Measurements from ENCODE around the gene ULK2.

ULK2 gene

GRCh38 chr17:19752216-19753050, 115.3 kb downstream of the ULK2 start:
- no peaks in the 10 kb centered on the region for H3F3A ChIP-seq (ENCODE audit: insufficient read depth)

GRCh38 chr17:19750835-19751234, 116.9 kb downstream of the ULK2 start:
- Histone ChIP-seq H3K27ac (ENCODE audit: low read depth, low read length) (no peak overlapping the region), H4K20me1 (ENCODE audit: low read depth, low read length) (no peaks in the 10 kb centered on the region), H3F3A (ENCODE audit: insufficient read depth) (no peaks in the 10 kb centered on the region), H2AFZ (ENCODE audit: low read depth, low read length, severe bottlenecking) (no peak overlapping the region), H3K27me3 (ENCODE audit: low read length) (no peaks in the 10 kb centered on the region), H3K4me2 (ENCODE audit: low read depth, low read length, poor library complexity, severe bottlenecking) (no peak overlapping the region), H3K9me2 (replicated peaks; ENCODE audit: insufficient read depth, low read length) (no peaks in the 10 kb centered on the region), H3K9me3 (ENCODE audit: insufficient read depth, low read length) (no peaks in the 10 kb centered on the region), H3K79me2 (ENCODE audit: insufficient read depth, low read length) (no peaks in the 10 kb centered on the region), H3K9ac (ENCODE audit: low read length) (no peak overlapping the region), H3K36me3 (ENCODE audit: low read length) (no peaks in the 10 kb centered on the region), H3K4me3 (ENCODE audit: insufficient read depth, low read length, poor library complexity, severe bottlenecking) (no peak overlapping the region)
- no peak for TF ChIP-seq CTCF (IDR thresholded peaks at IDR 0.05; ENCODE audit: insufficient read depth, low read length, poor library complexity, severe bottlenecking)
- TF ChIP-seq EZH2phosphoT487 (conservative IDR thresholded peaks at IDR 0.05; ENCODE audit: low read length) = no peak

More at GRCh38 chr17:19752216-19753050, 115.3 kb downstream of the ULK2 start:
- Histone ChIP-seq H4K20me1 (ENCODE audit: low read depth, low read length) (no peaks in the 10 kb centered on the region), H3K9ac (ENCODE audit: low read length) (no peak overlapping the region), H3K79me2 (ENCODE audit: insufficient read depth, low read length) (no peaks in the 10 kb centered on the region), H3K27me3 (ENCODE audit: low read length) (no peaks in the 10 kb centered on the region), H3K9me2 (replicated peaks; ENCODE audit: insufficient read depth, low read length) (no peaks in the 10 kb centered on the region), H3K4me2 (ENCODE audit: low read depth, low read length, poor library complexity, severe bottlenecking) (no peak overlapping the region), H3K4me3 (ENCODE audit: insufficient read depth, low read length, poor library complexity, severe bottlenecking) (no peak overlapping the region), H2AFZ (ENCODE audit: low read depth, low read length, severe bottlenecking) (no peak overlapping the region), H3K36me3 (ENCODE audit: low read length) (no peaks in the 10 kb centered on the region), H3K9me3 (ENCODE audit: insufficient read depth, low read length) (no peaks in the 10 kb centered on the region), H3K27ac (ENCODE audit: low read depth, low read length) (no peak overlapping the region)
- no peak for TF ChIP-seq EZH2phosphoT487 (conservative IDR thresholded peaks at IDR 0.05; ENCODE audit: low read length)
- TF ChIP-seq CTCF (IDR thresholded peaks at IDR 0.05; ENCODE audit: insufficient read depth, low read length, poor library complexity, severe bottlenecking) = no peak

- Histone ChIP-seq H3K9me3 (ENCODE audit: insufficient read depth, low read length) (no peaks in the 10 kb centered on the region), H3K4me2 (ENCODE audit: low read depth, low read length, poor library complexity, severe bottlenecking) (no peak overlapping the region), H2AFZ (ENCODE audit: low read depth, low read length, severe bottlenecking) (no peak overlapping the region), H3F3A (ENCODE audit: insufficient read depth) (no peaks in the 10 kb centered on the region), H3K27me3 (ENCODE audit: low read length) (no peaks in the 10 kb centered on the region), H3K9ac (ENCODE audit: low read length) (no peak overlapping the region), H3K27ac (ENCODE audit: low read depth, low read length) (no peak overlapping the region), H3K4me3 (ENCODE audit: insufficient read depth, low read length, poor library complexity, severe bottlenecking) (no peak overlapping the region), H3K79me2 (ENCODE audit: insufficient read depth, low read length) (no peaks in the 10 kb centered on the region), H4K20me1 (ENCODE audit: low read depth, low read length) (no peaks in the 10 kb centered on the region), H3K36me3 (ENCODE audit: low read length) (no peaks in the 10 kb centered on the region), H3K9me2 (replicated peaks; ENCODE audit: insufficient read depth, low read length) (no peaks in the 10 kb centered on the region)
- TF ChIP-seq CTCF (IDR thresholded peaks at IDR 0.05; ENCODE audit: insufficient read depth, low read length, poor library complexity, severe bottlenecking) (no peak), EZH2phosphoT487 (conservative IDR thresholded peaks at IDR 0.05; ENCODE audit: low read length) (no peak)
These were observed 117.6 kb downstream of the ULK2 start for GRCh38 chr17:19750020-19750572.

Measured in SU-DHL-6 (cell line).